Stimulated activated CD4-positive, alpha-beta T cell treated with anti-CD3 and anti-CD28 coated beads, Interleukin-15, amount 100 ng/mL, for 48 hours (primary cell): ENCODE measurements around the gene CIB2.
A peak's percentile ranks its signal among the peaks of the same experiment; 100 is the strongest.

ENCODE experiments used
- DNase-seq, 2 donors: peaks; one replicate each; pipeline ENCODE4 v3.0.0-alpha.2; 2020; ENCODE audit warnings: low read depth in 2 of 2

The CIB2 gene

DNA sequence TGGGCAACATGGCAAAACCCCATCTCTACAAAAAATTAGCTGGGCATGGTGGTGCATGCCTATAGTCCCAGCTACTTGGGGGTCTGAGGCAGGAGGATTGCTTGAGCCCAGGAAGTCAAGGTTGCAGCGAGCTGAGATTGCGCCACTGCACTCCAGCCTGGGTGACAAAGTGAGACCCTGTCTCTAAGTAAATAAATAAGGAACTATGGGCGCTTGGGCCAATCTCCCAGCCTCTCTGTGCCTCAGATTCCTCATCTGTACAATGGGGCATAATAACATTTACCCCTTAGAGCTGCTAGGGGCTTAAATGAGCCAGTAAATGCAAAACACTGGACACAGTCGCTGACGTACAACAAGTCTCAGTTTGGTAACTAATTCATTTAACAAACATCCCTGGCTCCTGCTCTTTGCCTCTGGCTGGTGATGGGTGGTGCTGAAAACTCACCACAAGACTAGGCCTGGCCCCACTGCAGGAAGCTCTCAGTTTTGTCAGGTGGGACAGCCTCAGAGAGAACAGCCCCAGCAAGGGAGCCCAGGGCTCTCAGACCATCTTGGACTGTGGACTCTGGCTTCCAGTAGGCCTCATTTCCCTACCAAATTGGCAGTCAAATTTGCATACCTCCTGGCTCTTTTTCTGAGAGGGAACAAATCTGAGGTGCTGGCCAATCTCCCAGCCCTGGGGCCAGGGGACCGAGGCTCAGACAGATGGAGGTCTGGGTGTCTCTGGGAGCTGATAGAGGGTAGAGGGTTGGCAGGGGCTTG, 47.4 kb downstream of the CIB2 start:
- DNase-seq, result no peak

DNA sequence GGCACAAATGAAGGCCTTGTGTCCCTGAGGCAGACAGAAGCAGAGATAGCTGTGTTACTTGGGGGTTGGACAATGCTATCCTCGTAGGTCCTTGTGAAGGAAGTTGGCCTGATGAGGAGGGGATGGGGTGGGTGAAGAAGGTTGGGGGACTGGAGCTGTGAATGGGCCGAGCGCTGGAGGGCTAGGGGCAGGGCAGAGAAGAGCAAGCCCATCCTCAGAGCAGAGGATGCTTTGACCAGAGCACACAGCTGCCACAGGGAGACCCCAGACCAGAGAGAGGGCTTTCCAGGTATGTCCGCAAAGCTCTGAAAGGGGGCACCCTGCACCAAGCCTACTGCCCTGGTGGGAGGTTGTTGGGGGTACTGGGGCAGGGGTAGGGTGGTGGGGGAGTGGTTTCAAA, 48.1 kb downstream of the CIB2 start:
- DNase-seq, result no peak

DNA sequence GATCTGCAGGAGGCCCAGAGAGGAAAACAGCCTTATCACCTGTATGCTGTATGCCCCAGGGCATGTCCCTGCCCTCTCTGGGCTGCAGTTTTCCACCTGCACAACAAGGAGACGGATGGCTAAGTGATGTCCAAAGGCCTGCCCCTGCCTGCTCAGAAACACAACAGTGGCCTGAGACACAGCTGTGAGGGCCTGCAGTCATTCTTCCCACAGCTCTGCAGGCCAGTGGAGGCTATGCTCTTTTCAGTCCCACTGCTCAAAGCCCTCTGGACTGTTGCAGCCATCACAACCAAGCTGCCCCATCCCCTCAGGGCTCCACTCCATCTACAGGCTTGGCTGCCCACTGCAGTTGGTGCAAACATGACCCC, 48.5 kb downstream of the CIB2 start:
- DNase-seq, result no peak

DNA sequence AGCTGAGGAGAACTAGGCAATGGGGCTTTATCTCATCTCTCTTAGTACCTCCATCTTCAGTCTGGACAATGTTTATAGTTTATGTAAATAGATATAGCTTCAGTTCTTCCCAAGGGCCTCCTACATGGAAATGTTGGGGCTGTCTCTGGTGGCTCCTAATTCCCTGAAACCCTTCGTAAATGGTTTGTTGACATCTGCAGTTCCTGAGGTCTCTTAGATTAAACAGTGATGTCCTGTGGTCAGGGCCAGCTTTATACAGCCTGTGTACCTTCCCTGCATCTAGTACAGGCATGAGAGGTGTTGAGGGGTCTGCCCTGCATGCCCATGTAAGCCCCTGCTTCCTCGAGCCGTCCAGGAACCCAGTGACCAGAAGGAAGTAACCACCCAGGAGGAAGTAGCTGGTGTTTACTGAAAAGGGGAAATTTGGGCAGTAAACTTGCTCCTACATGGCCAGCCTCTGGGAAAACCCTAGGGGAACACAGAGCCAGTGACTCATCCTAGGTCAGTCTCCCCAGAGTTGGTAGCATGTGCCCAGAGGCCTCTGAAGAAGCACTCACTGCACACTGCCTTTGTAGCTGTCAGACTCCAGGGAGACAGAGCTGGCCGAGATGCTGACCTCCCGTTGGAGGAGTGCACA, 49.0 kb downstream of the CIB2 start:
- DNase-seq, result no peak

DNA sequence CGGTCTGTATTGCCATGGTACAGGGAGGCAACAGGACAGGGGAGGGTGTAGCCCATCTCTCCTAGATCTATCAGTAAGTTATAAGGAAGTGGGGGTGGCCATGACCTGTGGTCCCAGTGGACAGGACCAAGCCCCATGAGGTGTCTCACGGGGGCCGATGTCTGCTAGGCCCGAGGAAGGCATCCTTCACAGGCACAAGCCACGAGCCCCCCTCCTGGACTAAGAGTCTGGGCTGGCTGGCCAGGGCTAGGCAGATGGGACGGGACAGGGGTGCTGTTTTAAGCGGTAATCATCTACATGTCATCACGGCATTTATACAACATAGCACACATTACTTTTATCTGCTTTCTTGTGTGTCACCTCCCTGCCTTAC, 51.2 kb downstream of the CIB2 start:
- DNase-seq, result no peak

DNA sequence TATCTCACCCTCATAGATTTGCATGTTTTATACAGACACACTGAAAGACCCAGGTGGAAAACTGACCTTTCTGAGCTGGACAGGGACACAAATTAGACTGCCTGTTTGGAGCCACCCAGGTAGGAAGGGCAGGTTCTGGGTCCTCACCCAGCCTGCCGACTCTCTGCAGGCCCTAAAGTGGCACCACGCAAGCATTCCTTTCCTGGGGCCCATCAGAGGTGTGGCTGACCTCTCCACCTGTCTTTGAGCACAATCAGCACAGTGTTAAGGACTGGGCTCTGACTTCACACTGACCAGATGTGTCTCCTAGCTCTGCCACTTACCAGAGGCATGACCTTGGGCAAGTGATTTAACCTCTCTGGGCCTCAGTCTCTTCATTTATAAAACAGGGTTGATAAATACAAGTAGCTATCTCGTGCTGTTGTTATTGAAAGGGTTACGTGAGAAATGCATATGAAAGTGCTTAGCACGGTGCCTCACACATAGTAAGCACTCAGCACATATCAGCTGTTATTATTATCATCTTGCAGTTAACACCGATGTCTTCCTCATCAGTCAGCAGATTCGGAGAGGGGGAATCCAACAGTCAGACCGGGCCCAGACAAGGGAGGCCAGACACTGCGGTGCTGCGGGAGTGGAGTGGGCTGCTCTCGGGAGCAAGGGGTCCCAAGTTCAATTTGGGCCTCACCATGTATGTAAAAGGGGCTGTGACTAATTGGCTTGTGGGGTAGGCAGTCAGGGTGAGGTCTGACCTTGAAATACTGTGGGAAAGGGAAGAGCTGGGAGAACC, 51.8 kb downstream of the CIB2 start:
- no peak for DNase-seq

DNA sequence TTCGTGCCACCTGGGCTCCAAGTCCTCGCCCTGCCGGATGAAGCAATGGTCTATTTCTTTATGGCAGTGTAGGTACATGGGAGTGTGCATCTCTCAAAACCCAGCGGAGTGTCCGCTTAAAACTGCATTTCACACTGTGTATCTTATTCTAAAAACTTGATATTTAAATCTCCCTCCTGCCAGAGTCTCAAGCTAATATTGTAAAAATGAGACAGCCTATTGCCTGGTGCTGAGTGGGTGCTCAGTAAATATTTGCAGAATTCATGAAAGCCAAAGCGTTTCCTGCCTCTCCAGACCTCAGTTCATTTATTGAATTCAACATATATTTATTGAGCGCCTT, 53.4 kb downstream of the CIB2 start:
- no peak for DNase-seq

DNA sequence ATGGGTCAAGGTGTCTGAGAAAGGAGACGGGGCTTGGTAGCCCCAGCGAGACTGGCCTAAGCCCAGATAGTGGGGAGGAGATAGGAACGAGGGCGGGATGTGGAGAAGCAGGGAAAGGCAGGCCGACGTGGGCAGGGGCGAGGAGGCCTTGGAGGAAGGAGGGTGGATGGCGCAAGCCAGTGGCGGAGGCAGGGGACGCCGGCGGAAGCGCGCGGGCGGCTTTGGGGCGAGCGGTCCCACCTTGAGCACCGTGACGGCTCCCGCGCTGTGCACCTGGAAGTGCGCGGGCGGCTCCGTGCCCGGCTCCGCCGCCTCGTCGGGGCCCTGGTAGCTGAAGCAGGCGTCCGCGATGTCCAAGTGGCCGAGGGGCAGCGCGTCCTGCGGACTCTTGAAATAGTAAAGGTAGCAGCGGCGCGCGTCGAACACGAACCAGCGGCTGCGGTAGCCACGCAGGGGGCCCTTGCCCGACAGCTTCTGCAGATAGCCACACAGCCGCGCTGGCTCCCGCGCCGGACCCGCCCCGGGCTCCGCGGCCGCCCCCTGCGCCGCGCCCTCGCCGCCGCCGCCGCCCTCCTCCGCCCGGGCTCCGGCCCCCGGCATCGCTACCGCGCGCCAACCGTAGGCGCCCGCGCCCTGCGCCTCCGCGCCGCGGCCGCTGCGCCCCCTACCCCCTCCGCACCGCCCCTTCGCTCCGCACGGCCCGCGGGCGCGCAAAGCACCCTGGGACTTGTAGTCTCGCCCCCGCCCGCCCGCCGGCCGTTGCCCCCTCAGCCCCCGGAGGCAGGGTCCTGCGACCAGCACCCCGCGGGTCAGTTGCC, 54.0 kb downstream of the CIB2 start, which contains the start of gene TBC1D2B:
Gene TBC1D2B, minus strand, starts transcription at position 659 of the 818 bp plus-strand sequence. Its CDS starts 59 bp downstream, at position 600.
- DNase-seq, result peak; percentile 19 to 62

DNA sequence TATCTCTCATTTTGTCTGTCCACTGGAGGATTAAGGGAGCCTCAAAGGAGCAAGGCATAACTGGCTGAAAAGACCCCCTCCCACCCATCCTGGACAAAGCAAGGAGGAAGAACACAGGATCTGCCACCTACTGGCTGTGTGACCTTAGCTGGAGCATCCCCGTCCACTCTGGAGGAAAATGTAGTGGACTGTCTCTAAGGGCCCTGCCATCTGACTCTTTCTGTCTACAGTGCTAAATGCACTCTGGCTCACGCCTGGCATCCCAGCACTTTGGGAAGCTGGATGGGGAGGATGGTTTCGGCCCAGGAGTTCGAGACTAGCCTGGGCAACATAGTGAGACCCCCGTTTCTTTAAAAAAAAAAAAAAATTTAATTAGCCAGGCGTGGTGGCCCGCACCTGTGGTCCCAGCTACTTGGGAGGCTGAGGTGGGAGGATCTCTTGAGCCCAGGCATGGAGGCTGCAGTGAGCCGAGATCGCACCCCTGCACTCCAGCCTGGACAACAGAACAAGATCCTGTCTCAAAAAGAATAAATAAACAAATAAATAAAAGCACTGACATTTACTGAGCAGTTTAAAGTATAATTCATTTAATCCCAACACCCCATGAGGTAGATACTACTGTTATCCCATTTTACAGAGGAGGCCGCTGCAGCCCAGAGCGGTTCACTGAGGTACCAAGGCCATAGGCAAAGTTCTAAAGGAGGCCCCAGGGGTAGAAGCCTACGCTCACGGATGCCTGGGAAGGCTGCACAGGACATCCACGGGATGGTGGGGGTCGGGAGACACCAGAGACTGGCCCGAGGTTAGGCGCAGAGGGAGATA, 54.8 kb downstream of the CIB2 start:
- no peak for DNase-seq

DNA sequence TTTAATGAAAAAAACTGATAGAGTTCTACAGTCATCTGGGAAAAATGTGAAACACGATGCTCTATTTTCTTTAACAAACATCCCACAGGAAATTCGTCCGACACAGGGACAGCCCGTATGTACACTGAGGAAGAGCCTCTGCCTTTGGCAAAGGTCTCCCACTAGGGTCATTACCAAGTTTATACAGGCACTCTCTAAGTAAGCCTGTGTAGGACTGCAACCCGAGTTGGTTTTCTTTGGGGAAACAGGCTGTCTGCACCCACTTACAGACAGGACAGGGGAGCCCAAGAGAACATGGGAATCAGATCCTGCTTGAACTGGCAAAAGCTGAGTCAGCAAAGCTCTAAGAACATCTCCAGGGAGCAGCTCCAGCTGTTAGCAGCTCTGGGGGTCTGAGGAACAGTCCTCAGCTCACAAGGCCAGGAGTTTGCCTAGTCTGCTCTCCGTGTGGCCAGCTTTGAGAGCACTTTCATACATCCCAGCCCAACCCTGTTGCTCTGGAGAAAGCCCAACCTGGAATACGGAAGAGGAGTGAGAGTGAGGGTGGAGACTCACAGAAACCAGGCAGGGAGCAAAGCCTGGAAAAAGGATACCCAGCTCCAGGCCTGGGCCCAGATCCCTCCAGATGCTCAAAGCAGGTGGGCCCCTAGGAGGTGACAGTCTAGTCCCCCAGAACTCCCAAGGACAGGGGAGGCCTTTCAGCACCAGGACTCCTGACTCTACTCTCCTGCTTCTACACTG, 55.6 kb downstream of the CIB2 start:
- DNase-seq, result no peak

DNA sequence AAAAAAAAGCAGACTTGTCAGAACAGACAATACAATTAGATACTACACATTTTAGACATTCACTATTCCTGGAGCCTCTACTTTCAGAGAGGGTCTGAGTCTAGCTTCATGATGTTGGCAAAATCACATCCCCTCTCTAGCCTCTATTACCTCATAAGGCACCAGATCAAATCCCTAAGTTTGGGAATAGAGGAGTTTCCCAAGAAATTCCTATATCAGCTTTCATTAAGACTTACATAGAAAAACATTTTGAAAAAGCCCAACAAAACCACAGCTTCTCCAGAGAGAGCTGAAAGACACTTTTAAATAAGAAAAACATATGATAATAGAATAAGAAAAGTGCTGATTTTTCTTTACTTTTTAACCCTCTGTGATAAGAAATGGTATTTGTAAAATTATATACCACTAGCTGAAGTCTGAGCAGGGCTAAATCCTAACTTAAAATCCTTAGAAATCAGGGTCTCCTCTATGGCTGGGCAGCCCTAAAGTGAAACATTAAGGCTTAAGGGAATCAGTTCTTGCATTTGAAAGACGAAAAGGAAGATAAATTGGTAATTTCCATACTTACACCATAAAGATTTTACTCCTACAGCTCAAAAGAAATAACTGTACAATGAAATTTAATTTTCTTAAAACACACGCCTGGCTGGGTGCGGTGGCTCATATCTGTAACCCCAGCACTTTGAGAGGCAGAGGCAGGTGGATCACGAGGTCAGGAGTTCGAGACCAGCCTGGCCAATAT, 58.0 kb downstream of the CIB2 start:
- no peak for DNase-seq

DNA sequence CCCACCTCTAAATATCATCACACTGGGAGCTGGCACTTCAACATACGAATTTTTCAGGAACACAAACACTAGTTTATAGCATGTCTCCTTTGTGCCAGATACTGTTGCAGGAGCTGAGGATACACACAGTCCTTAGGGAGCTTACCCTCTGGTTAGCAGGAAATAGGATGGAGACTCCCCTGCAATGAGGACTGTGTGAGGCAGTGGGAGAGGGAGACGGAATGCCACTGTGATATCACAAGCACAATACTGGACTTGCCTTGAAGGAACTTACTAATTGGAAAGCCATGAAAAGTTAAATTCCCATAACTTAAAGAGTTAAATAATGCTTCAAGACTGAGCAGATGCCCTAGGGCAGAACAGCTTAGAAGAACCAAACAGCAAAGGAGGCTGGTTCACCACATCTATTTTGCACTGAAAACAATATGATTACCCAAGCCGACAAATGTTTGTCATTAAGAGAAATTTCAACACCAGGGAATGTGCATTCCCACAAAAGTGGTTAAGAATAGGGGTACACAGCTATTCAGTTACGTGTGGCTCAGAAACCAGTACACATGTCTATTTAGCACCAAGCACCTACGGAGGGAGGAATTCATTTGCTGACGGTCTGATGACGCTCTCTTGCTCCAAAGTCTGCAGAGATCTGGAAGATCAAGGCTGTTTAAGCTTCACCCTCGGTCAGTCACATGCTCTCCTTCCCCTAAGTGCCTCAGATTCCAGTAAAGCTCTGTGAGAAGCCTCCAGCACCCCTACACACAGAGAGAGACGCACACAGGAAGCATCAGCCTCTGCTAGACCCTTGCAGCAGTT, 59.0 kb downstream of the CIB2 start:
- DNase-seq, result no peak

DNA sequence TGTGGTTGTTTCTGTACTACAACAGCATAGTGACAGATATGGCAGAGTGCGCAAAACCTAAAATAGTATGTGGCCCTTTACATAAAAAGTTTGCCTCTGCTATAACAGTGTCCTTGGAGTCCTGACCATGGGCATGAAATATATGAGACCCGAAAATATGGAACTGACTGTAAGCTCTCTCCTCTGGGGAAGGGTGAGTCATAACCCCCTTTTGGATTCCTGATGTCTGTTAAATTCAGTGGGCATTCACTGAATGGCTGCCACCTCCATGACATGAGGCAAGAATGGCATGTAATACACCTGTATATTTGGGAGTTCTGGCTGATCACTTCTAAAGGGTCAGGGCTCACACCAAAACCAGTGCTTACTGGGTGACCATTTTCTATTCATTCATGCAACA, 59.9 kb downstream of the CIB2 start:
- no peak for DNase-seq

DNA sequence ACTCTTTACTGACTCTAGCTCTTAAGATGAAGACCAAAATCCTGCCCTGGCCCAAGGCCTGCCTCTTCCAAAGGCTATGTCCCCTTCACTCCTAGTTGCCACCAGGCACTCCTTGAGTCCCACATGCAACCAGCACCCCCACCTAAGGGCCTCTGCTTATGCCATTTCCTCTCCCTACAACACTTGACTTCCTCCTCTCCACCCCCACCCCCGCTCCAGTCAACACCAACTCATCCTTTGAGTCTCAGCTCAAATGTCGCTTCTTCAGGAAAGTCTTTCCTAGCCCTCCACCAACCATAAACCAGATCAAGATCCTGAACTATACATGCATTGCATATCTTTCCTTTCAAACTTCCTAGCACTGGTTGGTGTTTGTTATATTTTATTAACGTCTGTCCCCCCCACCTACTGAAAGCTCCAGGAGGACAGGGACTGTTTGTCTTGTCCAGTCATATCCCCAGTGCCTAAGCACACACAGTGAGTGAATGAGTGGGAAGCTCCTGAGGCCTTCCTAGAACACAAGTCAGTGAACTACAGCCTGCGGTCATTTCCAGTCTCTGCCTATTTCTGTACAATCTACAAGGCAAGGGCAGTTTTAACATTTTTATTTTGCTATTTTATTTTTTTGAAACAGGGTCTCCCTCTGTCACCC, 61.1 kb downstream of the CIB2 start:
- no peak for DNase-seq

DNA sequence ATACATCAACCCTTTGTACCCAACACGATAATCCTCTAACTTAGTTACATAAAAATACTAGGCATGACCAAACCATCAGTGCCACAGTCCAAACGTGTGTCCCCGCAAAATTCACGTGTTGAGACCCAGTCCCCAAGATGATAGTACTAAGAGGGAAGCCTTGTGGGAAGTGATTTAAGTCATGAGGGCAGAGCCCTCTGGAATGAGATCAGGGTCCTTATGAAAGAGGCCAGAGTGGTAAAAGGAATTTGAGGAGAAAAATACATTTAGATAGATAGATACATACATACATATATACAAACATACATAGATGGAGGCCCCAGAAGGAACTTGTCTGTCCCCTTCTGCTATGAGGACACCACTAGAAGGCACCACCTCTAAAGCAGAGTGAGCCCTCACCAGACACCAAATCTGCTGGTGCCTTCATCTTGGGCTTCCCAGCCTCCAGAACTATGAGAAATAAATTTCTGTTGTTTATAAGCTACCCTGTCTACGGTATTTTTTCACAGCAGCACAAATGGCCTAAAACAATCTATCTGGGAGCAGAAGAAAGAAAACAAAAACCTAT, 61.7 kb downstream of the CIB2 start:
- DNase-seq, result no peak

DNA sequence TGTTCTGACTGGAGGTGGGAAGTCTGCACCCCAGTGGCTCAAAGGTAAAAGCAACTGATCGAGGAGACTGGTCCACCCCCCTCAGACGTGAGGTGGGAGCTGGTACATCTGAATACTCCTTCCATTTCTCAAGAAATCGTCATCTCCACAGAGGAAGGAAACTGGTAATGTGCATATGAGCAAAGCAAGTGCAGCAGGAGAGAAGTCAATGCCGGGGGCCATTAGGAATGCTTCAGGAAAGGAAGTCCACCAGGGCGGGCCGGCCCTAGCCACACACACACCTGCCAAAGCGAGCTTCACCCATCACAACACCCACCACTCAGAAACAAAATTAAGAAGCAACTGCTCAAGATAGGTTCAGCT, 62.2 kb downstream of the CIB2 start:
- DNase-seq, result no peak

DNA sequence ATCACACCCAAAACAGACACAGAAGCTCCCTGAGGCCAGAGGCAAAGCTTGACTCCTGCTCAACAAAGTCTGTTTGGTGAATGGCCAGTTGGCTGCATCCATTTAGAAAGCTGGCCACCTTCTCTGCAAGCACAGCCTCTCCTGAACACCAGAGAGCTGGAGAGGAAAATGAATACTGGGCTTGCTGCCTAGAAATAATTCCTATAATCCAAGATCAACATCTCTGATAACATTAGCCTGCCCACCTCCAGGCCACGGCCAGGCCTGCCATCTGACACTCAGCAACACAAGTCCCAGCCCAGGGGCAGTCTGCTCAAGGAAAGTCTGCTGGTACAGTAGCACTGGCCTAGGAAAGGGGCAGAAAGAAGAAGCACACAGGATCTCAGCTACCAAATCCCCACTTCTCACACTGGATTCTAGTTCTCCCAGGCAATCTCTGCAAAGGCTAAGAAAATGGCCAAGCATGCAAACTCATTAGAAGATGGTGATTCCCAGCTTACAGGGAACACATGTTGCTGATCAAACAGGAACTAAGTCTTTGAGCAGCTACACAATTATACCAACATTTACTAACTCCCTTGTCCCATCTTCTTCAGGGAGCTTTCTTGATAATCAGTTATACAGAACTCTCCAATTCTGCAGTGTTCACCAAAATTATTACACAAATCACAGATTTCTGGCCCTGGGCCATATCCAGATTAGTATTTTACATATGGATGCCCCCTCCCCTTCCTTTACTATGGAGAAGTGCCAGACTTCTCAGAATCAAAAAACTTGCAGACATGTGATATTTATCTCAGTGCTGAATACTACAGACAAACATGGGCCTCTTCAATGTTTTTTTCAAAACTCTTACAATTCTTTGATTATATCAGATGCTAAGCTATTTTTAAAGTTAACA, 63.7 kb downstream of the CIB2 start:
- DNase-seq, result no peak
